H1 (cell line): Measurements from ENCODE around the gene NT5DC3. TPM values are rescaled to one million over a fixed set of nuclear protein-coding genes. Genes with fewer than 3 reads are reported as not detected.

Experiments used
- CTCF ChIA-PET: fragments of 300-600 bp; sonication (Branson Sonifier 250); formaldehyde crosslinking; loops from one replicate; lab custom pipeline; 2021; ENCODE audit not compliant: partially characterized antibody; lab: Charles Lee
- POLR2A ChIA-PET: fragments of 300-600 bp; sonication (Branson Sonifier 250); formaldehyde crosslinking; loops from one replicate; lab custom pipeline; 2021; ENCODE audit warnings: inconsistent platforms; ENCODE audit not compliant: partially characterized antibody; lab: Charles Lee
- DNase-seq, 2 experiments: peaks; one replicate each; pipeline versions ENCODE4 v3.0.0 to v3.0.0-alpha.2; 2010 to 2022; ENCODE audit warnings: low spot score in 2 of 2, low read depth in 1 of 2, mixed read lengths in 1 of 2
- FAIRE-seq: peaks from 2 replicates; lab custom pipeline; 2011; peaks lifted over from hg19 to GRCh38; lab: Jason Lieb, UNC
- H2AFZ ChIP-seq: 2 replicates; pipeline ENCODE4 v1.8.1; 2012; ENCODE audit warnings: low read length, inconsistent platforms
- H2AK5ac ChIP-seq: 2 replicates; pipeline ENCODE4 v1.6.1; 2013; ENCODE audit warnings: low read depth, low read length
- H2BK120ac ChIP-seq: replicated peaks from 2 replicates; pipeline ENCODE3; 2013; ENCODE audit warnings: low read depth, low read length, inconsistent platforms
- H2BK12ac ChIP-seq: 2 replicates; pipeline ENCODE4 v1.6.1; 2013; ENCODE audit warnings: low read depth, low read length
- H2BK15ac ChIP-seq: 2 replicates; pipeline ENCODE4 v1.6.1; 2013; ENCODE audit warnings: low read length
- H2BK20ac ChIP-seq: 2 replicates; pipeline ENCODE4 v1.6.1; 2013; ENCODE audit warnings: low read length
- H2BK5ac ChIP-seq: 2 replicates; pipeline ENCODE4 v1.6.1; 2013; ENCODE audit warnings: low read depth, low read length
- H3K14ac ChIP-seq: 2 replicates; pipeline ENCODE4 v1.6.1; 2013; ENCODE audit warnings: inconsistent platforms; ENCODE audit not compliant: insufficient read length
- H3K18ac ChIP-seq: 2 replicates; pipeline ENCODE4 v1.6.1; 2013; ENCODE audit warnings: low read length; ENCODE audit errors: extremely low read depth
- H3K23ac ChIP-seq: 2 replicates; pipeline ENCODE4 v1.6.1; 2013; ENCODE audit warnings: inconsistent platforms; ENCODE audit not compliant: insufficient read length
- H3K23me2 ChIP-seq: 2 replicates; pipeline ENCODE4 v1.6.1; 2013; ENCODE audit warnings: low read depth, low read length
- H3K27ac ChIP-seq: 2 replicates; pipeline ENCODE4 v1.6.1; 2011; ENCODE audit warnings: low read depth, low read length, inconsistent platforms
- H3K27me3 ChIP-seq, 4 experiments: replicated peaks in 1 of 4; 1 replicate in 1 of 4; 2 replicates in 3 of 4; pipeline versions ENCODE4 v1.6.1 to v1.8.1; 2011 to 2013; ENCODE audit warnings: low read length in 3 of 4, mild to moderate bottlenecking in 3 of 4, inconsistent platforms in 2 of 4, mixed read lengths in 2 of 4, moderate library complexity in 1 of 4; ENCODE audit not compliant: control insufficient read depth in 3 of 4, insufficient read depth in 3 of 4; ENCODE audit errors: extremely low read depth in 1 of 4
- H3K36me3 ChIP-seq, 4 experiments: 2 replicates each; pipeline versions ENCODE4 v1.6.1 to v1.8.1; 2011 to 2013; ENCODE audit warnings: mild to moderate bottlenecking in 4 of 4, low read length in 3 of 4, moderate library complexity in 2 of 4, control low read depth in 1 of 4, inconsistent platforms in 1 of 4; ENCODE audit not compliant: insufficient read depth in 4 of 4, control insufficient read depth in 2 of 4
- H3K4ac ChIP-seq: replicated peaks from 2 replicates; pipeline ENCODE3; 2013; ENCODE audit warnings: low read length, low read depth, mixed read lengths, inconsistent platforms; ENCODE audit not compliant: insufficient read length
- H3K4me1 ChIP-seq, 4 experiments: replicated peaks in 1 of 4; 1 replicate in 1 of 4; 2 replicates in 3 of 4; pipeline versions ENCODE4 v1.6.1 to v1.8.1; 2011 to 2013; ENCODE audit warnings: low read length in 3 of 4, inconsistent platforms in 2 of 4, mixed read lengths in 1 of 4; ENCODE audit not compliant: insufficient read depth in 4 of 4, control insufficient read depth in 3 of 4
- H3K4me2 ChIP-seq, 2 experiments: 2 replicates each; pipeline versions ENCODE4 v1.6.1 to v1.8.1; 2011 to 2013; ENCODE audit warnings: low read depth in 2 of 2, low read length in 2 of 2, control low read depth in 1 of 2, inconsistent platforms in 1 of 2, mild to moderate bottlenecking in 1 of 2; ENCODE audit not compliant: insufficient read depth in 1 of 2
- H3K4me3 ChIP-seq, 4 experiments: fragments of 200-600, 300-600 bp in 1 of 4; sonication (generic), shearing (Covaris generic), sonication (Bioruptor Twin) in 1 of 4; 2 replicates each; pipeline versions ENCODE4 v1.5.1 to v1.8.1; 2011 to 2016; ENCODE audit warnings: low read length in 4 of 4, low read depth in 3 of 4, control low read depth in 2 of 4, inconsistent platforms in 2 of 4, mild to moderate bottlenecking in 2 of 4, mixed read lengths in 1 of 4, moderate library complexity in 1 of 4; ENCODE audit not compliant: insufficient read depth in 2 of 4; ENCODE audit errors: extremely low read depth in 1 of 4
- H3K56ac ChIP-seq: replicated peaks from 2 replicates; pipeline ENCODE3; 2013; ENCODE audit warnings: low read depth, mild to moderate bottlenecking, mixed read lengths, low read length, inconsistent platforms; ENCODE audit not compliant: insufficient read length
- H3K79me1 ChIP-seq: 2 replicates; pipeline ENCODE4 v1.6.1; 2013; ENCODE audit warnings: low read depth, low read length, control low read depth
- H3K79me2 ChIP-seq, 2 experiments: 2 replicates each; pipeline versions ENCODE4 v1.6.1 to v1.8.1; 2012 to 2013; ENCODE audit warnings: low read length in 2 of 2, mild to moderate bottlenecking in 2 of 2, inconsistent platforms in 1 of 2; ENCODE audit not compliant: insufficient read depth in 2 of 2, control insufficient read depth in 1 of 2
- H3K9ac ChIP-seq, 4 experiments: replicated peaks in 1 of 4; 1 replicate in 1 of 4; 2 replicates in 3 of 4; pipeline versions ENCODE4 v1.6.1 to v1.8.1; 2011 to 2013; ENCODE audit warnings: low read depth in 3 of 4, low read length in 3 of 4, control low read depth in 2 of 4, mild to moderate bottlenecking in 2 of 4, moderate library complexity in 2 of 4, inconsistent platforms in 1 of 4; ENCODE audit errors: extremely low read depth in 1 of 4
- H3K9me3 ChIP-seq, 2 experiments: 2 replicates each; pipeline versions ENCODE4 v1.6.1 to v1.8.1; 2012 to 2013; ENCODE audit warnings: mild to moderate bottlenecking in 2 of 2, moderate library complexity in 2 of 2, control low read depth in 1 of 2, inconsistent platforms in 1 of 2, low read depth in 1 of 2, low read length in 1 of 2, mixed read lengths in 1 of 2; ENCODE audit not compliant: insufficient read depth in 2 of 2
- H4K20me1 ChIP-seq, 2 experiments: replicated peaks in 1 of 2; 2 replicates each; pipeline versions ENCODE3 to v1.8.1; 2011 to 2013; ENCODE audit warnings: inconsistent platforms in 2 of 2, low read length in 2 of 2, mild to moderate bottlenecking in 1 of 2; ENCODE audit not compliant: insufficient read depth in 2 of 2, control insufficient read depth in 1 of 2
- H4K5ac ChIP-seq: 2 replicates; pipeline ENCODE4 v1.6.1; 2013; ENCODE audit warnings: low read length, low read depth, mixed read lengths, inconsistent platforms; ENCODE audit not compliant: insufficient read length
- H4K8ac ChIP-seq: 2 replicates; pipeline ENCODE4 v1.8.0; 2013; ENCODE audit warnings: mild to moderate bottlenecking, moderate library complexity, low read length, inconsistent platforms; ENCODE audit not compliant: insufficient read depth; ENCODE audit errors: extremely low read depth
- H4K91ac ChIP-seq: replicated peaks from 2 replicates; pipeline ENCODE3; 2013; ENCODE audit warnings: low read length, mixed read lengths, inconsistent platforms; ENCODE audit not compliant: insufficient read length
- EZH2 ChIP-seq: fragments of 200-600 bp; sonication (generic); IDR thresholded peaks from 2 replicates; pipeline ENCODE4 v1.7.1; 2012; ENCODE audit warnings: low read depth, mild to moderate bottlenecking, moderate library complexity, low read length, inconsistent platforms; ENCODE audit not compliant: severe bottlenecking
- FOSL1 ChIP-seq: IDR thresholded peaks from 2 replicates; pipeline ENCODE4 v1.6.1; 2011; ENCODE audit warnings: mild to moderate bottlenecking, low read depth, low read length, moderate library complexity; ENCODE audit not compliant: insufficient read depth
- GABPA ChIP-seq: IDR thresholded peaks from 2 replicates; pipeline ENCODE4 v1.6.1; 2011; ENCODE audit warnings: mild to moderate bottlenecking, low read length, moderate library complexity, borderline replicate concordance; ENCODE audit not compliant: insufficient read depth
- KDM1A ChIP-seq: fragments of 200-600, 300-600 bp; sonication (generic); IDR thresholded peaks from 2 replicates; pipeline ENCODE4 v1.7.1; 2016; ENCODE audit warnings: mild to moderate bottlenecking, low read length, borderline replicate concordance
- NRF1 ChIP-seq: IDR thresholded peaks from 2 replicates; pipeline ENCODE4 v1.6.1; 2011; ENCODE audit warnings: mild to moderate bottlenecking, low read depth, low read length, improper control_type of control experiment
- SP1 ChIP-seq: IDR thresholded peaks from 2 replicates; pipeline ENCODE4 v1.6.1; 2011; ENCODE audit warnings: low read depth, low read length
- SRF ChIP-seq: IDR thresholded peaks from 2 replicates; pipeline ENCODE4 v1.6.1; 2011; ENCODE audit warnings: mild to moderate bottlenecking, low read depth, low read length, moderate library complexity
- TAF1 ChIP-seq: IDR thresholded peaks from 2 replicates; pipeline ENCODE4 v1.6.1; 2011; ENCODE audit warnings: mild to moderate bottlenecking, low read depth, low read length
- TBP ChIP-seq: IDR thresholded peaks from 2 replicates; pipeline ENCODE4 v1.6.1; 2011; ENCODE audit warnings: low read depth, low read length, improper control_type of control experiment
- WGBS, 2 experiments: shearing (Covaris generic) in 1 of 2; methylation state at CpG; one replicate each; pipeline versions ENCODE4 v1.1.6 to v1.1.7; 2013 to 2015; ENCODE audit warnings: low lambda C conversion rate in 2 of 2, mixed read lengths in 2 of 2, inconsistent platforms in 1 of 2, low coverage in 1 of 2, missing lambda C conversion rate in 1 of 2; ENCODE audit not compliant: insufficient replicate concordance in 2 of 2, insufficient coverage in 1 of 2, insufficient read length in 1 of 2; ENCODE audit errors: extremely low coverage in 1 of 2, missing lambda C conversion rate in 1 of 2; 5-methylcytosine and 5-hydroxymethylcytosine counted together
- polyA plus RNA-seq, 7 experiments: library from polyadenylated mRNA; depleted of rRNA in 3 of 7; stranded (reverse) in 5 of 7; unstranded in 2 of 7; fragments of >200 nt in 5 of 7; fragments of 200-250 nt in 2 of 7; gene quantifications; 1 replicate in 5 of 7; 2 replicates in 1 of 7; 4 replicates in 1 of 7; pipeline versions ENCODE4 v1.2.1 to v1.2.3, GENCODE V29; 2011 to 2013; ENCODE audit warnings: missing spikeins in 2 of 7, mixed read lengths in 2 of 7
- total RNA-seq: library from RNA; stranded (reverse); fragmentation: NEBNext Ultra II Directional; extraction: Animal tissue kit (Norgen Biotek cat#: 25700); gene quantifications from 2 replicates; pipeline ENCODE4 v1.2.1, GENCODE V29; 2021
- TF ChIP-seq, protein P1 (sequence below): IDR thresholded peaks from 2 replicates; pipeline ENCODE4 v1.6.1; 2011; ENCODE audit warnings: low read depth, mild to moderate bottlenecking, low read length; ENCODE audit not compliant: insufficient read depth
- TF ChIP-seq, protein P2 (sequence below): IDR thresholded peaks from 2 replicates; pipeline ENCODE4 v1.6.1; 2012; ENCODE audit warnings: inconsistent platforms

The NT5DC3 gene
- total and polyA plus RNA-seq, 2 of the 8 experiments (the other 6 are each of a cell fraction or from before 2014, with no cell fraction given) = 5.4 to 14.8 TPM

DNA sequence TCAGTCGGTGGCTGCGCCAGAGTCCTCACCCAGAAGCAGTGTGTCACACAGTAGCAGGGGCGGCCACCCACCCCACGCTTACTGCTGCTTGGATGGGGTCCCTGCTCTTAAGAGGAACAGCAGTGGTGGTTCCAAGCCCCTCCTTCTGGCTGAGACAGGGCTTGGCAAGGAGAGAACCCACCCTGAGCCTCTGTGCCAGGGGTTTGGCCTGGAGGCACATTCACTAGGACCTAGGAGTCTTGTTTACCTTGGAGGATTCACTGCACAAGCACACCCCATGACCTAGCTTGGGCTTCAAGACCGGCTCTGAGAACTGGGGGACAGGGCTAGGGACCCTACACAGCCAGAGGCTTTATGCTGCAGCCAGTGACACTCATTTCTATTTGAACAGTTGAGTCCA is 78.6 kb downstream of the NT5DC3 start:
- DNase-seq = no peak
- H3K23ac ChIP-seq = no peak overlapping the region

More for the DNA sequence above, 78.6 kb downstream of the NT5DC3 start:
- H3K27me3 ChIP-seq = no peaks in the 10 kb centered on the region
- H2AK5ac ChIP-seq = no peak overlapping the region
- no peaks in the 10 kb centered on the region for H3K23me2 ChIP-seq
- no peak overlapping the region for H2BK20ac ChIP-seq
- no peak overlapping the region for H3K18ac ChIP-seq
- ChIA-PET POLR2A (no interaction called here), CTCF (interaction anchor here (2.2 to 5.2 kb wide), 2 partner anchors 8 to 11 kb away, joined by 8 to 29 read pairs; no protein-coding TSS in a partner anchor)
- H3K79me2 ChIP-seq = no peaks in the 10 kb centered on the region
- H2BK5ac ChIP-seq = no peak overlapping the region
- H3K4me1 ChIP-seq = peaks cover 0 to 4% (median 1%) of the 10 kb centered on the region in 4 experiments; a peak in 1 of 7 replicates
- H3K9me3 ChIP-seq = no peaks in the 10 kb centered on the region
- H3K14ac ChIP-seq = no peak overlapping the region
- no peak overlapping the region for H3K4ac ChIP-seq
- H2AFZ ChIP-seq = no peak overlapping the region
- no peak overlapping the region for H2BK120ac ChIP-seq
- no peaks in the 10 kb centered on the region for H4K20me1 ChIP-seq
- no peak overlapping the region for H3K9ac ChIP-seq
- H3K79me1 ChIP-seq = no peaks in the 10 kb centered on the region
- no peak overlapping the region for H3K4me2 ChIP-seq
- no peak overlapping the region for H2BK12ac ChIP-seq
- H2BK15ac ChIP-seq = no peak overlapping the region
- TF ChIP-seq KDM1A (no peak), SP1 (no peak), TBP (no peak), GABPA (no peak), SRF (no peak), TAF1 (no peak), NRF1 (no peak), FOSL1 (no peak), EZH2 (no peak)
- TF ChIP-seq, protein P1, sequence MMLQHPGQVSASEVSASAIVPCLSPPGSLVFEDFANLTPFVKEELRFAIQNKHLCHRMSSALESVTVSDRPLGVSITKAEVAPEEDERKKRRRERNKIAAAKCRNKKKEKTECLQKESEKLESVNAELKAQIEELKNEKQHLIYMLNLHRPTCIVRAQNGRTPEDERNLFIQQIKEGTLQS = no peak
- TF ChIP-seq, protein P2, sequence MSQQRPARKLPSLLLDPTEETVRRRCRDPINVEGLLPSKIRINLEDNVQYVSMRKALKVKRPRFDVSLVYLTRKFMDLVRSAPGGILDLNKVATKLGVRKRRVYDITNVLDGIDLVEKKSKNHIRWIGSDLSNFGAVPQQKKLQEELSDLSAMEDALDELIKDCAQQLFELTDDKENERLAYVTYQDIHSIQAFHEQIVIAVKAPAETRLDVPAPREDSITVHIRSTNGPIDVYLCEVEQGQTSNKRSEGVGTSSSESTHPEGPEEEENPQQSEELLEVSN = no peak
- no peaks in the 10 kb centered on the region; a peak in 1 of 8 replicates for H3K36me3 ChIP-seq
- no peak overlapping the region for H4K8ac ChIP-seq
- no peak overlapping the region for H3K4me3 ChIP-seq
- no peak for FAIRE-seq
- H4K91ac ChIP-seq = no peak overlapping the region
- WGBS, 2 experiments = 69% methylated on average over 5 of the region's 5 CpGs; no CpG with 5 or more reads in 1 of the 2 experiments
- H3K27ac ChIP-seq = no peak overlapping the region
- H4K5ac ChIP-seq = no peak overlapping the region
- H3K56ac ChIP-seq = no peak overlapping the region
